Effector memory CD8-positive, alpha-beta T cell (primary cell): ENCODE data around the gene SDHD.

ENCODE experiments used
- ATAC-seq: fragments of 150-1000 bp; cut with Tn5 transposase; replicated peaks from 2 replicates; pipeline ENCODE4 v1.10.0; 2021; ENCODE audit warnings: mild to moderate bottlenecking, moderate library complexity
- DNase-seq, 3 experiments: peaks; one replicate each; pipeline ENCODE4 v3.0.0; 2021
- H3K27ac Mint-ChIP-seq, 2 donors: one replicate each; pipeline ENCODE4 v1.8.0; 2022; ENCODE audit warnings: mild to moderate bottlenecking in 2 of 2, mixed read lengths in 2 of 2, moderate library complexity in 2 of 2
- H3K27me3 Mint-ChIP-seq, 2 donors: one replicate each; pipeline ENCODE4 v1.8.0; 2022; ENCODE audit warnings: mixed read lengths in 2 of 2
- H3K36me3 Mint-ChIP-seq: one replicate; pipeline ENCODE4 v1.8.0; 2022; ENCODE audit warnings: mild to moderate bottlenecking, moderate library complexity, mixed read lengths; ENCODE audit not compliant: insufficient read depth
- H3K4me1 Mint-ChIP-seq, 2 donors: one replicate each; pipeline ENCODE4 v1.8.0; 2022; ENCODE audit warnings: low read depth in 2 of 2, mixed read lengths in 2 of 2
- H3K4me3 Mint-ChIP-seq, 2 donors: one replicate each; pipeline ENCODE4 v1.8.0; 2022; ENCODE audit warnings: mild to moderate bottlenecking in 2 of 2, mixed read lengths in 2 of 2, moderate library complexity in 2 of 2
- H3K9me3 Mint-ChIP-seq, 2 donors: one replicate each; pipeline ENCODE4 v1.8.0; 2022; ENCODE audit warnings: mixed read lengths in 2 of 2

The SDHD gene

GRCh38 chr11:112115386-112115785, 28.7 kb downstream of the SDHD start:
- Mint-ChIP-seq H3K27me3 (no peaks in the 10 kb centered on the region), H3K9me3 (no peaks in the 10 kb centered on the region), H3K36me3 (no peaks in the 10 kb centered on the region), H3K4me1 (peaks cover 0 to 1% of the 10 kb centered on the region in 2 donors), H3K4me3 (no peak overlapping the region), H3K27ac (no peak overlapping the region)
- no peak for ATAC-seq
- no peak for DNase-seq

- Mint-ChIP-seq H3K9me3 (no peaks in the 10 kb centered on the region), H3K4me3 (no peak overlapping the region), H3K4me1 (peaks cover 0 to 1% of the 10 kb centered on the region in 2 donors), H3K27ac (no peak overlapping the region), H3K36me3 (no peaks in the 10 kb centered on the region), H3K27me3 (no peaks in the 10 kb centered on the region)
- DNase-seq = no peak
- ATAC-seq = no peak
Observed at GRCh38 chr11:112118176-112118575, 31.5 kb downstream of the SDHD start.

- no peaks in the 10 kb centered on the region for H3K27me3 Mint-ChIP-seq
- no peak overlapping the region for H3K27ac Mint-ChIP-seq
- H3K36me3 Mint-ChIP-seq = no peaks in the 10 kb centered on the region
- DNase-seq = no peak
- H3K4me3 Mint-ChIP-seq = no peak overlapping the region
- no peaks in the 10 kb centered on the region for H3K9me3 Mint-ChIP-seq
- no peaks in the 10 kb centered on the region for H3K4me1 Mint-ChIP-seq
- no peak for ATAC-seq
Observed at GRCh38 chr11:112121981-112122615, 35.4 kb downstream of the SDHD start.

GRCh38 chr11:112123129-112123528, 36.5 kb downstream of the SDHD start:
- Mint-ChIP-seq H3K4me3 (no peak overlapping the region), H3K4me1 (no peaks in the 10 kb centered on the region), H3K27me3 (no peaks in the 10 kb centered on the region), H3K36me3 (no peaks in the 10 kb centered on the region), H3K27ac (peak overlapping the region in 1 of 2 donors; percentile 18), H3K9me3 (no peaks in the 10 kb centered on the region)
- DNase-seq (no peak), ATAC-seq (no peak)

- Mint-ChIP-seq H3K9me3 (no peaks in the 10 kb centered on the region), H3K27me3 (no peaks in the 10 kb centered on the region), H3K4me3 (no peak overlapping the region), H3K27ac (no peak overlapping the region), H3K36me3 (no peaks in the 10 kb centered on the region), H3K4me1 (peaks cover 0 to 7% of the 10 kb centered on the region in 2 donors)
- DNase-seq (no peak), ATAC-seq (no peak)
Observed at GRCh38 chr11:112127056-112127455, 40.4 kb downstream of the SDHD start.

GRCh38 chr11:112128483-112129121, 41.9 kb downstream of the SDHD start:
- peaks cover 0 to 7% of the 10 kb centered on the region in 2 donors for H3K4me1 Mint-ChIP-seq
- ATAC-seq = no peak
- no peak overlapping the region for H3K4me3 Mint-ChIP-seq
- H3K27me3 Mint-ChIP-seq = no peaks in the 10 kb centered on the region
- DNase-seq = no peak
- no peaks in the 10 kb centered on the region for H3K9me3 Mint-ChIP-seq
- no peaks in the 10 kb centered on the region for H3K36me3 Mint-ChIP-seq
- no peak overlapping the region for H3K27ac Mint-ChIP-seq

GRCh38 chr11:112129656-112130055, 43.0 kb downstream of the SDHD start:
- DNase-seq = no peak
- Mint-ChIP-seq H3K4me1 (peaks cover 0 to 7% of the 10 kb centered on the region in 2 donors), H3K9me3 (no peaks in the 10 kb centered on the region), H3K4me3 (no peak overlapping the region), H3K27ac (peak overlapping the region in 1 of 2 donors; percentile 5), H3K36me3 (no peaks in the 10 kb centered on the region), H3K27me3 (no peaks in the 10 kb centered on the region)
- ATAC-seq = no peak

GRCh38 chr11:112132737-112133136, 46.1 kb downstream of the SDHD start:
- Mint-ChIP-seq H3K9me3 (no peaks in the 10 kb centered on the region), H3K4me1 (peaks cover 0 to 7% of the 10 kb centered on the region in 2 donors), H3K4me3 (no peak overlapping the region), H3K36me3 (no peaks in the 10 kb centered on the region), H3K27ac (peak overlapping the region in 1 of 2 donors; percentile 23), H3K27me3 (no peaks in the 10 kb centered on the region)
- DNase-seq (no peak), ATAC-seq (no peak)

GRCh38 chr11:112134473-112134872, 47.8 kb downstream of the SDHD start:
- Mint-ChIP-seq H3K9me3 (no peaks in the 10 kb centered on the region), H3K36me3 (no peaks in the 10 kb centered on the region)

GRCh38 chr11:112143597-112143996, 56.9 kb downstream of the SDHD start:
- H3K4me3 Mint-ChIP-seq = no peak overlapping the region

More at GRCh38 chr11:112134473-112134872, 47.8 kb downstream of the SDHD start:
- Mint-ChIP-seq H3K27ac (no peak overlapping the region), H3K27me3 (no peaks in the 10 kb centered on the region), H3K4me1 (peaks cover 0 to 7% of the 10 kb centered on the region in 2 donors), H3K4me3 (no peak overlapping the region)
- ATAC-seq = no peak
- no peak for DNase-seq

More at GRCh38 chr11:112143597-112143996, 56.9 kb downstream of the SDHD start:
- Mint-ChIP-seq H3K36me3 (no peaks in the 10 kb centered on the region), H3K9me3 (peaks cover 0 to 2% of the 10 kb centered on the region in 2 donors), H3K27ac (no peak overlapping the region), H3K27me3 (peaks cover 0 to 7% of the 10 kb centered on the region in 2 donors), H3K4me1 (no peaks in the 10 kb centered on the region)
- no peak for DNase-seq
- no peak for ATAC-seq
